Measurements from ENCODE around the gene EML4. TPM values are rescaled to one million over a fixed set of nuclear protein-coding genes. Genes with fewer than 3 reads are reported as not detected.

EML4 gene
- total and polyA plus RNA-seq, 2 of the 13 experiments (the other 11 are each of a cell fraction or from before 2014, with no cell fraction given), result 243 to 476 TPM

GRCh38 chr2:42360890-42361727 is 192.0 kb downstream of the EML4 start, which contains the start of gene COX7A2L (continued):
- TF ChIP-seq ZNF501 (CRISPR knock-in tag; IDR thresholded peaks at IDR 0.05) (peak; percentile 100), ZBTB26 (CRISPR knock-in tag; IDR thresholded peaks at IDR 0.05; ENCODE audit: borderline replicate concordance) (peak; percentile 68; the same call in 1 of the 2 replicates), ZNF850 (CRISPR knock-in tag; conservative IDR thresholded peaks at IDR 0.05) (no peak), ZNF639 (CRISPR knock-in tag; conservative IDR thresholded peaks at IDR 0.05) (peak; percentile 63; the same call in 1 of the 2 replicates), MED1 (CRISPR knock-in tag; IDR thresholded peaks at IDR 0.05) (no peak; the same call in none of the 2 replicates), STAT5B (CRISPR knock-in tag; IDR thresholded peaks at IDR 0.05) (no peak; the same call in 1 of the 2 replicates), FOXO4 (CRISPR knock-in tag; conservative IDR thresholded peaks at IDR 0.05) (no peak), ZNF432 (CRISPR knock-in tag; IDR thresholded peaks at IDR 0.05; ENCODE audit: borderline replicate concordance) (no peak), PHF8 (CRISPR knock-in tag; IDR thresholded peaks at IDR 0.05) (peak; percentile 85), RCOR2 (CRISPR knock-in tag; IDR thresholded peaks at IDR 0.05) (peak; percentile 65; the same call in 1 of the 2 replicates), ZNF253 (CRISPR knock-in tag; IDR thresholded peaks at IDR 0.05; ENCODE audit: borderline replicate concordance) (peak; percentile 93; the same call in 1 of the 2 replicates), EEA1 (CRISPR knock-in tag; IDR thresholded peaks at IDR 0.05; ENCODE audit: borderline replicate concordance) (0 out of 2 replicates have a peak, but pooled peaks have one; percentile 2), ZNF276 (CRISPR knock-in tag; IDR thresholded peaks at IDR 0.05; ENCODE audit: low read depth) (0 out of 2 replicates have a peak, but pooled peaks have one; percentile 52), ZMYM3 (CRISPR knock-in tag; IDR thresholded peaks at IDR 0.05) (no peak), RBM22 (optimal IDR thresholded peaks at IDR 0.05; ENCODE audit: low read length) (peak; percentile 71), ZNF383 (CRISPR knock-in tag; IDR thresholded peaks at IDR 0.05; ENCODE audit: borderline replicate concordance) (no peak), MAFK (conservative IDR thresholded peaks at IDR 0.05 in 1 of 2, IDR thresholded peaks at IDR 0.05 in 1 of 2; ENCODE audit: low read length in 2 of 2) (peak in 1 of 2 experiments; percentile 11; a peak in 1 of 4 replicates), TOE1 (CRISPR knock-in tag; IDR thresholded peaks at IDR 0.05) (no peak), TCF7 (IDR thresholded peaks at IDR 0.05; ENCODE audit: low read depth) (no peak), ZUFSP (CRISPR knock-in tag; IDR thresholded peaks at IDR 0.05; ENCODE audit: borderline replicate concordance) (no peak), WIZ (CRISPR knock-in tag; IDR thresholded peaks at IDR 0.05) (no peak; the same call in 1 of the 2 replicates)

All from HepG2 (cell line).